ENCODE data around the gene SPTBN4. TPM values are rescaled to one million over a fixed set of nuclear protein-coding genes. Genes with fewer than 3 reads are reported as not detected.
A peak's percentile ranks its signal among the peaks of the same experiment; 100 is the strongest.

Gene SPTBN4
- total and polyA plus RNA-seq, 2 of the 4 experiments (the other 2 are of a cell fraction) = 0.72 to 0.91 TPM

DNA sequence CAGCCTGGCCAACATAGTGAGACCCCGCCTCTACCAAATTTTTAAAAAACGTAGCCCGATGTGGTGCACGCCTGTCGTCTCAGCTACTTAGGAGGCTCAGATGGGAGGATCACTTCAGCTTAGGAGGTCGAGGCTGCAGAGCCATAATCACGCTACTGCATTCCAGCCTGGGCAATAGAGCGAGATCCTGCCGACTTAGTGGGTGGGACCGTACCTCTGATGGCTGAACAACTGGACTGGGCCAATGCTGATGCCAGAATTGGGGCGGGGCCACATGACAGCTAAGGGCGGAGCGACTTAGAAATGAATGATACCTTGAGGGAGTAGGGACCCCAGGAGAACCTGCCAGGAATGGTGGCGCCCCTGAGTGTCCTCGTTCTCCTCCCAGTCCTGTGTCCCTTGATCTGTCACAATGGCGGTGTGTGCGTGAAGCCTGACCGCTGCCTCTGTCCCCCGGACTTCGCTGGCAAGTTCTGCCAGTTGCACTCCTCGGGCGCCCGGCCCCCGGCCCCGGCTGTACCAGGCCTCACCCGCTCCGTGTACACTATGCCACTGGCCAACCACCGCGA lies 137.9 kb downstream of the SPTBN4 start:
- intact Hi-C loops (cut with micrococcal nuclease) (loop anchor here (1.0 kb wide), 1 partner anchor 10 kb away; no protein-coding TSS in a partner anchor), dilution Hi-C loops (cut with HindIII; ENCODE audit: low sequenced_read_pairs, unreplicated experiment) (no loop called here), in situ Hi-C loops (cut with MboI; ENCODE audit: low sequenced_read_pairs) (loop anchor here (10.0 kb wide), 1 partner anchor 300 kb away; no protein-coding TSS in a partner anchor)
- H4K20me1 ChIP-seq (ENCODE audit: insufficient read depth, low read length) = no peaks in the 10 kb centered on the region
- peak overlapping the region; percentile 53 for H2AK9ac ChIP-seq (replicated peaks; ENCODE audit: low read depth, low read length, poor library complexity)
- no TSS peak for BruUV-seq (replicated peaks)
- no peak overlapping the region for H4K5ac ChIP-seq (ENCODE audit: low read depth, low read length)
- H3K9ac ChIP-seq (ENCODE audit: low read depth, low read length) = no peak overlapping the region
- H3K14ac ChIP-seq (replicated peaks; ENCODE audit: low read depth, low read length) = no peak overlapping the region
- ChIA-PET CTCF (interaction anchor here (1.8 to 2.7 kb wide), 2 partner anchors 10 to 29 kb away, joined by 6 to 34 read pairs; no protein-coding TSS in a partner anchor), POLR2A (ENCODE audit: unreplicated experiment) (interaction anchor here (1.7 kb wide), 1 partner anchor 41 kb away, joined by 11 read pairs; no protein-coding TSS in a partner anchor)
- H3K36me3 ChIP-seq (ENCODE audit: control insufficient read depth, insufficient read depth, low read length) = peaks cover 13% of the 10 kb centered on the region; the same call in 1 of the 2 replicates
- 0 out of 2 replicates have a peak overlapping the region, but pooled peaks have one; percentile 47 for H4K91ac ChIP-seq (ENCODE audit: insufficient read depth, low read depth, low read length)
- peaks cover 20% of the 10 kb centered on the region for H3K4me1 ChIP-seq (ENCODE audit: control insufficient read depth, insufficient read depth, low read length)
- no peak overlapping the region for H3K23ac ChIP-seq (ENCODE audit: low read depth, low read length)
- no peaks in the 10 kb centered on the region for H3K9me3 ChIP-seq (ENCODE audit: control insufficient read depth, insufficient read depth, low read length)
- H3K18ac ChIP-seq (ENCODE audit: low read depth, low read length) = no peak overlapping the region
- H2BK120ac ChIP-seq (ENCODE audit: low read depth, low read length) = peak overlapping the region; percentile 10
- no peak overlapping the region for H2BK5ac ChIP-seq (ENCODE audit: low read depth, low read length, poor library complexity, severe bottlenecking)
- peak overlapping the region; percentile 96; the same call in 1 of the 2 replicates for H3K27ac ChIP-seq (ENCODE audit: insufficient read depth, low read length)
- H3K9me1 ChIP-seq (ENCODE audit: insufficient read depth, low read length) = peaks cover 16% of the 10 kb centered on the region
- H3K4ac ChIP-seq (ENCODE audit: low read depth, low read length) = peak overlapping the region; percentile 52
- H2BK20ac ChIP-seq (ENCODE audit: low read depth, low read length) = no peak overlapping the region; the same call in 1 of the 2 replicates
- no peak for DNase-seq
- H3K4me3 ChIP-seq (ENCODE audit: insufficient read depth, low read depth, low read length) = no peak overlapping the region
- no peak for ATAC-seq (ENCODE audit: low read depth)
- H3K4me2 ChIP-seq (ENCODE audit: low read depth, low read length) = no peak overlapping the region
- peak overlapping the region; percentile 22 to 27; a peak in 2 of 4 replicates for H4K8ac ChIP-seq (ENCODE audit: low read depth in 2 of 2, low read length in 2 of 2)
- peaks cover 0 to 21% of the 10 kb centered on the region in 2 experiments; a peak in 3 of 4 replicates for H3K79me1 ChIP-seq (ENCODE audit: low read depth in 1 of 2, low read length in 2 of 2)
- H3K56ac ChIP-seq (ENCODE audit: extremely low read depth, insufficient read depth, low read length) = no peak overlapping the region
- H3K27me3 ChIP-seq (ENCODE audit: control insufficient read depth, insufficient read depth, low read length) = no peaks in the 10 kb centered on the region
- peak overlapping the region; percentile 67 for H2AK5ac ChIP-seq (ENCODE audit: low read depth, low read length)
- 71% methylated on average over 13 of the region's 29 CpGs; no CpG with 5 or more reads in 1 of the 2 experiments for WGBS, 2 experiments (ENCODE audit: extremely low coverage in 2 of 2, insufficient read length in 1 of 2)
- H2BK15ac ChIP-seq (ENCODE audit: low read depth, low read length) = no peak overlapping the region
- H2AFZ ChIP-seq (replicated peaks; ENCODE audit: low read length, poor library complexity) = peak overlapping the region; percentile 95
- TF ChIP-seq, protein P1, sequence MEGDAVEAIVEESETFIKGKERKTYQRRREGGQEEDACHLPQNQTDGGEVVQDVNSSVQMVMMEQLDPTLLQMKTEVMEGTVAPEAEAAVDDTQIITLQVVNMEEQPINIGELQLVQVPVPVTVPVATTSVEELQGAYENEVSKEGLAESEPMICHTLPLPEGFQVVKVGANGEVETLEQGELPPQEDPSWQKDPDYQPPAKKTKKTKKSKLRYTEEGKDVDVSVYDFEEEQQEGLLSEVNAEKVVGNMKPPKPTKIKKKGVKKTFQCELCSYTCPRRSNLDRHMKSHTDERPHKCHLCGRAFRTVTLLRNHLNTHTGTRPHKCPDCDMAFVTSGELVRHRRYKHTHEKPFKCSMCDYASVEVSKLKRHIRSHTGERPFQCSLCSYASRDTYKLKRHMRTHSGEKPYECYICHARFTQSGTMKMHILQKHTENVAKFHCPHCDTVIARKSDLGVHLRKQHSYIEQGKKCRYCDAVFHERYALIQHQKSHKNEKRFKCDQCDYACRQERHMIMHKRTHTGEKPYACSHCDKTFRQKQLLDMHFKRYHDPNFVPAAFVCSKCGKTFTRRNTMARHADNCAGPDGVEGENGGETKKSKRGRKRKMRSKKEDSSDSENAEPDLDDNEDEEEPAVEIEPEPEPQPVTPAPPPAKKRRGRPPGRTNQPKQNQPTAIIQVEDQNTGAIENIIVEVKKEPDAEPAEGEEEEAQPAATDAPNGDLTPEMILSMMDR (conservative IDR thresholded peaks at IDR 0.05; ENCODE audit: low read depth, low read length) = no peak
- TF ChIP-seq, protein P2, sequence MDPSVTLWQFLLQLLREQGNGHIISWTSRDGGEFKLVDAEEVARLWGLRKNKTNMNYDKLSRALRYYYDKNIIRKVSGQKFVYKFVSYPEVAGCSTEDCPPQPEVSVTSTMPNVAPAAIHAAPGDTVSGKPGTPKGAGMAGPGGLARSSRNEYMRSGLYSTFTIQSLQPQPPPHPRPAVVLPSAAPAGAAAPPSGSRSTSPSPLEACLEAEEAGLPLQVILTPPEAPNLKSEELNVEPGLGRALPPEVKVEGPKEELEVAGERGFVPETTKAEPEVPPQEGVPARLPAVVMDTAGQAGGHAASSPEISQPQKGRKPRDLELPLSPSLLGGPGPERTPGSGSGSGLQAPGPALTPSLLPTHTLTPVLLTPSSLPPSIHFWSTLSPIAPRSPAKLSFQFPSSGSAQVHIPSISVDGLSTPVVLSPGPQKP (IDR thresholded peaks at IDR 0.05; ENCODE audit: borderline replicate concordance, low read depth, low read length) = no peak
- TF ChIP-seq NFE2L2 (IDR thresholded peaks at IDR 0.05; ENCODE audit: low read depth, low read length) = no peak
- no peak for TF ChIP-seq MAZ (IDR thresholded peaks at IDR 0.05; ENCODE audit: borderline replicate concordance, low read depth, low read length)
- TF ChIP-seq MAFK (IDR thresholded peaks at IDR 0.05; ENCODE audit: low read depth, low read length) = no peak
- TF ChIP-seq POLR2A (IDR thresholded peaks at IDR 0.05; ENCODE audit: low read depth, low read length) = no peak
- TF ChIP-seq RFX5 (IDR thresholded peaks at IDR 0.05; ENCODE audit: low read depth, low read length) = no peak
- TF ChIP-seq RAD21 (IDR thresholded peaks at IDR 0.05; ENCODE audit: low read length) = no peak
- TF ChIP-seq CEBPB (IDR thresholded peaks at IDR 0.05; ENCODE audit: low read depth, low read length) = no peak
- TF ChIP-seq, protein P3, sequence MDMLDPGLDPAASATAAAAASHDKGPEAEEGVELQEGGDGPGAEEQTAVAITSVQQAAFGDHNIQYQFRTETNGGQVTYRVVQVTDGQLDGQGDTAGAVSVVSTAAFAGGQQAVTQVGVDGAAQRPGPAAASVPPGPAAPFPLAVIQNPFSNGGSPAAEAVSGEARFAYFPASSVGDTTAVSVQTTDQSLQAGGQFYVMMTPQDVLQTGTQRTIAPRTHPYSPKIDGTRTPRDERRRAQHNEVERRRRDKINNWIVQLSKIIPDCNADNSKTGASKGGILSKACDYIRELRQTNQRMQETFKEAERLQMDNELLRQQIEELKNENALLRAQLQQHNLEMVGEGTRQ (IDR thresholded peaks at IDR 0.05; ENCODE audit: low read depth, low read length) = no peak
- no peak for TF ChIP-seq SMC3 (IDR thresholded peaks at IDR 0.05; ENCODE audit: low read depth, low read length)
- TF ChIP-seq RCOR1 (IDR thresholded peaks at IDR 0.05; ENCODE audit: insufficient replicate concordance, low read length) = no peak
- TF ChIP-seq MXI1 (IDR thresholded peaks at IDR 0.05; ENCODE audit: borderline replicate concordance, low read depth, low read length) = no peak
- TF ChIP-seq BHLHE40 (IDR thresholded peaks at IDR 0.05; ENCODE audit: low read depth, low read length) = no peak
- TF ChIP-seq CHD1 (IDR thresholded peaks at IDR 0.05; ENCODE audit: low read depth, low read length) = no peak
